Measurements from ENCODE around the gene PLCXD3.

DNA sequence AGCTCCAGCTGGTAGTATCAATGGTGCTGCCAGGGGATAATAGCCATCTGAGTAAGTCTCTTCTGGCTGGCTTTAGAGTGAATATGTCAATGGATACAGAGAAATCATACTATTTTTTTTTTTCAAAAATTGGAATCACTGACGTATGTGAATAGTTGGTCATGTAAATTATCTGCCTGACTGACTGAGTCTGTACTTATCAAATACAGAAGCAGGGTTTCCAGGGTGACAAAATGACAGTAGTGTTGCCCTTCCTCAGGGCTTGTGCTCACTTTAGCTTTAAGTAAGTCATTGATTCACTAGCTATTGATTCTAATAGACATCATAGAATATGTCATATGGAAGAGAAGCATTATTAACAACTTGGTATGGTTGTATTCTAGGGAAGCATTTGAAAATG is 171.1 kb downstream of the PLCXD3 start:
- TF ChIP-seq CTCF (conservative IDR thresholded peaks at IDR 0.05): no peak
- TF ChIP-seq EZH2 (IDR thresholded peaks at IDR 0.05; ENCODE audit: low read depth): no peak

Measured in PC-9 (cell line).